H1 (cell line): ENCODE results near the gene GAB2. TPM values are rescaled to one million over a fixed set of nuclear protein-coding genes. Genes with fewer than 3 reads are reported as not detected.

ENCODE experiments used
- CTCF ChIA-PET: fragments of 300-600 bp; sonication (Branson Sonifier 250); formaldehyde crosslinking; loops from one replicate; lab custom pipeline; 2021; ENCODE audit not compliant: partially characterized antibody; lab: Charles Lee
- POLR2A ChIA-PET: fragments of 300-600 bp; sonication (Branson Sonifier 250); formaldehyde crosslinking; loops from one replicate; lab custom pipeline; 2021; ENCODE audit warnings: inconsistent platforms; ENCODE audit not compliant: partially characterized antibody; lab: Charles Lee
- DNase-seq, 2 experiments: peaks; one replicate each; pipeline versions ENCODE4 v3.0.0 to v3.0.0-alpha.2; 2010 to 2022; ENCODE audit warnings: low spot score in 2 of 2, low read depth in 1 of 2, mixed read lengths in 1 of 2
- FAIRE-seq: peaks from 2 replicates; lab custom pipeline; 2011; peaks lifted over from hg19 to GRCh38; lab: Jason Lieb, UNC
- H2AFZ ChIP-seq: 2 replicates; pipeline ENCODE4 v1.8.1; 2012; ENCODE audit warnings: low read length, inconsistent platforms
- H2AK5ac ChIP-seq: 2 replicates; pipeline ENCODE4 v1.6.1; 2013; ENCODE audit warnings: low read depth, low read length
- H2BK120ac ChIP-seq: replicated peaks from 2 replicates; pipeline ENCODE3; 2013; ENCODE audit warnings: low read depth, low read length, inconsistent platforms
- H2BK12ac ChIP-seq: 2 replicates; pipeline ENCODE4 v1.6.1; 2013; ENCODE audit warnings: low read depth, low read length
- H2BK15ac ChIP-seq: 2 replicates; pipeline ENCODE4 v1.6.1; 2013; ENCODE audit warnings: low read length
- H2BK20ac ChIP-seq: 2 replicates; pipeline ENCODE4 v1.6.1; 2013; ENCODE audit warnings: low read length
- H2BK5ac ChIP-seq: 2 replicates; pipeline ENCODE4 v1.6.1; 2013; ENCODE audit warnings: low read depth, low read length
- H3K14ac ChIP-seq: 2 replicates; pipeline ENCODE4 v1.6.1; 2013; ENCODE audit warnings: inconsistent platforms; ENCODE audit not compliant: insufficient read length
- H3K18ac ChIP-seq: 2 replicates; pipeline ENCODE4 v1.6.1; 2013; ENCODE audit warnings: low read length; ENCODE audit errors: extremely low read depth
- H3K23ac ChIP-seq: 2 replicates; pipeline ENCODE4 v1.6.1; 2013; ENCODE audit warnings: inconsistent platforms; ENCODE audit not compliant: insufficient read length
- H3K23me2 ChIP-seq: 2 replicates; pipeline ENCODE4 v1.6.1; 2013; ENCODE audit warnings: low read depth, low read length
- H3K27ac ChIP-seq: 2 replicates; pipeline ENCODE4 v1.6.1; 2011; ENCODE audit warnings: low read depth, low read length, inconsistent platforms
- H3K27me3 ChIP-seq, 4 experiments: replicated peaks in 1 of 4; 1 replicate in 1 of 4; 2 replicates in 3 of 4; pipeline versions ENCODE4 v1.6.1 to v1.8.1; 2011 to 2013; ENCODE audit warnings: low read length in 3 of 4, mild to moderate bottlenecking in 3 of 4, inconsistent platforms in 2 of 4, mixed read lengths in 2 of 4, moderate library complexity in 1 of 4; ENCODE audit not compliant: control insufficient read depth in 3 of 4, insufficient read depth in 3 of 4; ENCODE audit errors: extremely low read depth in 1 of 4
- H3K36me3 ChIP-seq, 4 experiments: 2 replicates each; pipeline versions ENCODE4 v1.6.1 to v1.8.1; 2011 to 2013; ENCODE audit warnings: mild to moderate bottlenecking in 4 of 4, low read length in 3 of 4, moderate library complexity in 2 of 4, control low read depth in 1 of 4, inconsistent platforms in 1 of 4; ENCODE audit not compliant: insufficient read depth in 4 of 4, control insufficient read depth in 2 of 4
- H3K4ac ChIP-seq: replicated peaks from 2 replicates; pipeline ENCODE3; 2013; ENCODE audit warnings: low read length, low read depth, mixed read lengths, inconsistent platforms; ENCODE audit not compliant: insufficient read length
- H3K4me1 ChIP-seq, 4 experiments: replicated peaks in 1 of 4; 1 replicate in 1 of 4; 2 replicates in 3 of 4; pipeline versions ENCODE4 v1.6.1 to v1.8.1; 2011 to 2013; ENCODE audit warnings: low read length in 3 of 4, inconsistent platforms in 2 of 4, mixed read lengths in 1 of 4; ENCODE audit not compliant: insufficient read depth in 4 of 4, control insufficient read depth in 3 of 4
- H3K4me2 ChIP-seq, 2 experiments: 2 replicates each; pipeline versions ENCODE4 v1.6.1 to v1.8.1; 2011 to 2013; ENCODE audit warnings: low read depth in 2 of 2, low read length in 2 of 2, control low read depth in 1 of 2, inconsistent platforms in 1 of 2, mild to moderate bottlenecking in 1 of 2; ENCODE audit not compliant: insufficient read depth in 1 of 2
- H3K4me3 ChIP-seq, 4 experiments: fragments of 200-600, 300-600 bp in 1 of 4; sonication (generic), shearing (Covaris generic), sonication (Bioruptor Twin) in 1 of 4; 2 replicates each; pipeline versions ENCODE4 v1.5.1 to v1.8.1; 2011 to 2016; ENCODE audit warnings: low read length in 4 of 4, low read depth in 3 of 4, control low read depth in 2 of 4, inconsistent platforms in 2 of 4, mild to moderate bottlenecking in 2 of 4, mixed read lengths in 1 of 4, moderate library complexity in 1 of 4; ENCODE audit not compliant: insufficient read depth in 2 of 4; ENCODE audit errors: extremely low read depth in 1 of 4
- H3K56ac ChIP-seq: replicated peaks from 2 replicates; pipeline ENCODE3; 2013; ENCODE audit warnings: low read depth, mild to moderate bottlenecking, mixed read lengths, low read length, inconsistent platforms; ENCODE audit not compliant: insufficient read length
- H3K79me1 ChIP-seq: 2 replicates; pipeline ENCODE4 v1.6.1; 2013; ENCODE audit warnings: low read depth, low read length, control low read depth
- H3K79me2 ChIP-seq, 2 experiments: 2 replicates each; pipeline versions ENCODE4 v1.6.1 to v1.8.1; 2012 to 2013; ENCODE audit warnings: low read length in 2 of 2, mild to moderate bottlenecking in 2 of 2, inconsistent platforms in 1 of 2; ENCODE audit not compliant: insufficient read depth in 2 of 2, control insufficient read depth in 1 of 2
- H3K9ac ChIP-seq, 4 experiments: replicated peaks in 1 of 4; 1 replicate in 1 of 4; 2 replicates in 3 of 4; pipeline versions ENCODE4 v1.6.1 to v1.8.1; 2011 to 2013; ENCODE audit warnings: low read depth in 3 of 4, low read length in 3 of 4, control low read depth in 2 of 4, mild to moderate bottlenecking in 2 of 4, moderate library complexity in 2 of 4, inconsistent platforms in 1 of 4; ENCODE audit errors: extremely low read depth in 1 of 4
- H3K9me3 ChIP-seq, 2 experiments: 2 replicates each; pipeline versions ENCODE4 v1.6.1 to v1.8.1; 2012 to 2013; ENCODE audit warnings: mild to moderate bottlenecking in 2 of 2, moderate library complexity in 2 of 2, control low read depth in 1 of 2, inconsistent platforms in 1 of 2, low read depth in 1 of 2, low read length in 1 of 2, mixed read lengths in 1 of 2; ENCODE audit not compliant: insufficient read depth in 2 of 2
- H4K20me1 ChIP-seq, 2 experiments: replicated peaks in 1 of 2; 2 replicates each; pipeline versions ENCODE3 to v1.8.1; 2011 to 2013; ENCODE audit warnings: inconsistent platforms in 2 of 2, low read length in 2 of 2, mild to moderate bottlenecking in 1 of 2; ENCODE audit not compliant: insufficient read depth in 2 of 2, control insufficient read depth in 1 of 2
- H4K5ac ChIP-seq: 2 replicates; pipeline ENCODE4 v1.6.1; 2013; ENCODE audit warnings: low read length, low read depth, mixed read lengths, inconsistent platforms; ENCODE audit not compliant: insufficient read length
- H4K8ac ChIP-seq: 2 replicates; pipeline ENCODE4 v1.8.0; 2013; ENCODE audit warnings: mild to moderate bottlenecking, moderate library complexity, low read length, inconsistent platforms; ENCODE audit not compliant: insufficient read depth; ENCODE audit errors: extremely low read depth
- H4K91ac ChIP-seq: replicated peaks from 2 replicates; pipeline ENCODE3; 2013; ENCODE audit warnings: low read length, mixed read lengths, inconsistent platforms; ENCODE audit not compliant: insufficient read length
- SIN3A ChIP-seq, 2 experiments: IDR thresholded peaks in 1 of 2; conservative IDR thresholded peaks in 1 of 2; 2 replicates each; pipeline ENCODE4 v1.6.1; 2011 to 2012; ENCODE audit warnings: low read length in 2 of 2, improper control_type of control experiment in 1 of 2, low read depth in 1 of 2, mild to moderate bottlenecking in 1 of 2
- WGBS, 2 experiments: shearing (Covaris generic) in 1 of 2; methylation state at CpG; one replicate each; pipeline versions ENCODE4 v1.1.6 to v1.1.7; 2013 to 2015; ENCODE audit warnings: low lambda C conversion rate in 2 of 2, mixed read lengths in 2 of 2, inconsistent platforms in 1 of 2, low coverage in 1 of 2, missing lambda C conversion rate in 1 of 2; ENCODE audit not compliant: insufficient replicate concordance in 2 of 2, insufficient coverage in 1 of 2, insufficient read length in 1 of 2; ENCODE audit errors: extremely low coverage in 1 of 2, missing lambda C conversion rate in 1 of 2; 5-methylcytosine and 5-hydroxymethylcytosine counted together
- polyA plus RNA-seq, 7 experiments: library from polyadenylated mRNA; depleted of rRNA in 3 of 7; stranded (reverse) in 5 of 7; unstranded in 2 of 7; fragments of >200 nt in 5 of 7; fragments of 200-250 nt in 2 of 7; gene quantifications; 1 replicate in 5 of 7; 2 replicates in 1 of 7; 4 replicates in 1 of 7; pipeline versions ENCODE4 v1.2.1 to v1.2.3, GENCODE V29; 2011 to 2013; ENCODE audit warnings: missing spikeins in 2 of 7, mixed read lengths in 2 of 7
- total RNA-seq: library from RNA; stranded (reverse); fragmentation: NEBNext Ultra II Directional; extraction: Animal tissue kit (Norgen Biotek cat#: 25700); gene quantifications from 2 replicates; pipeline ENCODE4 v1.2.1, GENCODE V29; 2021
- TF ChIP-seq, protein P1 (sequence below), 3 experiments: IDR thresholded peaks; 1 replicate in 2 of 3; 2 replicates in 1 of 3; pipeline versions ENCODE4 v1.5.1 to v1.6.1; 2011; ENCODE audit warnings: low read length in 3 of 3, mild to moderate bottlenecking in 3 of 3, inconsistent platforms in 2 of 3, low read depth in 1 of 3, moderate library complexity in 1 of 3; ENCODE audit not compliant: insufficient read depth in 1 of 3; ENCODE audit errors: control extremely low read depth in 1 of 3

The GAB2 gene
- total and polyA plus RNA-seq, 2 of the 8 experiments (the other 6 are each of a cell fraction or from before 2014, with no cell fraction given): 6.3 to 14.0 TPM

DNA sequence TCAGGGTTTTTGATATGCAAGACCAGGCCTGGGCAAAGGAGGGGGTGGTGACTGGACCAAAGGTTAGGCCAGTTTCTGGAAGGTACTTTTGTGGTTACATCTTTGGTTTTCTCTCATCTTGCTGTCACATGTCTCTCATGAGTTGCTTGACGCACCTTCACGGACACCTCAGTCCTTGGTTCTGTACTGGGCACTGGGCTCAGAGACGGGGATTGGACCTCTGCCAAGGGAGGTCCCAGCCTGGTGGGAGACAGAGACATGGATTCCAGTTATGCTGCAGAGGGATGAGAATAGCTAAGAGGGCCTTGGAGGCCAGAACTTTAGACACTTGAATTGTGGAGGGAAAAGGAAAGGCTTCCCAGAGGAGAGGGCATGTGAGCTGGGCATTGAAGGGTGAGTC lies 227.2 kb downstream of the GAB2 start:
- Histone ChIP-seq H3K56ac (no peak overlapping the region), H4K20me1 (peaks cover 3% of the 10 kb centered on the region in 2 experiments), H4K5ac (no peak overlapping the region), H3K79me1 (peaks cover 2% of the 10 kb centered on the region; the same call in 1 of the 2 replicates), H3K27me3 (peaks cover 0 to 4% (median 2%) of the 10 kb centered on the region in 4 experiments; a peak in 1 of 7 replicates), H3K36me3 (no peaks in the 10 kb centered on the region), H2AK5ac (no peak overlapping the region), H2BK12ac (no peak overlapping the region), H4K91ac (no peak overlapping the region), H3K4ac (no peak overlapping the region), H3K23ac (no peak overlapping the region), H3K4me3 (no peak overlapping the region), H3K9ac (no peak overlapping the region), H3K14ac (no peak overlapping the region)
- CTCF ChIA-PET: interaction anchor here (0.6 to 1.3 kb wide), 2 partner anchors 15 to 25 kb away, joined by 3 to 4 read pairs; no protein-coding TSS in a partner anchor
- TF ChIP-seq, protein P1, sequence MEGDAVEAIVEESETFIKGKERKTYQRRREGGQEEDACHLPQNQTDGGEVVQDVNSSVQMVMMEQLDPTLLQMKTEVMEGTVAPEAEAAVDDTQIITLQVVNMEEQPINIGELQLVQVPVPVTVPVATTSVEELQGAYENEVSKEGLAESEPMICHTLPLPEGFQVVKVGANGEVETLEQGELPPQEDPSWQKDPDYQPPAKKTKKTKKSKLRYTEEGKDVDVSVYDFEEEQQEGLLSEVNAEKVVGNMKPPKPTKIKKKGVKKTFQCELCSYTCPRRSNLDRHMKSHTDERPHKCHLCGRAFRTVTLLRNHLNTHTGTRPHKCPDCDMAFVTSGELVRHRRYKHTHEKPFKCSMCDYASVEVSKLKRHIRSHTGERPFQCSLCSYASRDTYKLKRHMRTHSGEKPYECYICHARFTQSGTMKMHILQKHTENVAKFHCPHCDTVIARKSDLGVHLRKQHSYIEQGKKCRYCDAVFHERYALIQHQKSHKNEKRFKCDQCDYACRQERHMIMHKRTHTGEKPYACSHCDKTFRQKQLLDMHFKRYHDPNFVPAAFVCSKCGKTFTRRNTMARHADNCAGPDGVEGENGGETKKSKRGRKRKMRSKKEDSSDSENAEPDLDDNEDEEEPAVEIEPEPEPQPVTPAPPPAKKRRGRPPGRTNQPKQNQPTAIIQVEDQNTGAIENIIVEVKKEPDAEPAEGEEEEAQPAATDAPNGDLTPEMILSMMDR (IDR thresholded peaks at IDR 0.05; ENCODE audit: control extremely low read depth in 1 of 3, insufficient read depth in 1 of 3, low read depth in 1 of 3, low read length in 3 of 3): no peak
- no peak for TF ChIP-seq SIN3A (conservative IDR thresholded peaks at IDR 0.05 in 1 of 2, IDR thresholded peaks at IDR 0.05 in 1 of 2; ENCODE audit: low read depth in 1 of 2, low read length in 2 of 2)
- TF ChIP-seq, all 59 proteins: peak for 0
- no peak for DNase-seq
- WGBS, 2 experiments: 78% methylated on average over 3 of the region's 3 CpGs; no CpG with 5 or more reads in 1 of the 2 experiments
- Histone ChIP-seq H4K8ac (no peak overlapping the region), H3K18ac (no peak overlapping the region), H3K23me2 (peaks cover 10% of the 10 kb centered on the region), H2AFZ (no peak overlapping the region), H3K4me2 (no peak overlapping the region; a peak in 1 of 4 replicates), H2BK5ac (no peak overlapping the region), H2BK120ac (no peak overlapping the region), H3K79me2 (no peaks in the 10 kb centered on the region), H3K4me1 (peaks cover 0 to 11% (median 2%) of the 10 kb centered on the region in 4 experiments; a peak in 6 of 7 replicates), H2BK15ac (no peak overlapping the region), H3K9me3 (no peaks in the 10 kb centered on the region), H2BK20ac (no peak overlapping the region), H3K27ac (no peak overlapping the region)
- FAIRE-seq: no peak
- POLR2A ChIA-PET: interaction anchor here (3.7 kb wide), 1 partner anchor 9 kb away, joined by 16 read pairs; no protein-coding TSS in a partner anchor
